ENCODE data around the gene ZNF326.
"Not testable (repeated sequence)": the region's sequence is repeated elsewhere in the genome, so short reads cannot be mapped to it uniquely, and the experiment has no call there.

The ZNF326 gene

DNA sequence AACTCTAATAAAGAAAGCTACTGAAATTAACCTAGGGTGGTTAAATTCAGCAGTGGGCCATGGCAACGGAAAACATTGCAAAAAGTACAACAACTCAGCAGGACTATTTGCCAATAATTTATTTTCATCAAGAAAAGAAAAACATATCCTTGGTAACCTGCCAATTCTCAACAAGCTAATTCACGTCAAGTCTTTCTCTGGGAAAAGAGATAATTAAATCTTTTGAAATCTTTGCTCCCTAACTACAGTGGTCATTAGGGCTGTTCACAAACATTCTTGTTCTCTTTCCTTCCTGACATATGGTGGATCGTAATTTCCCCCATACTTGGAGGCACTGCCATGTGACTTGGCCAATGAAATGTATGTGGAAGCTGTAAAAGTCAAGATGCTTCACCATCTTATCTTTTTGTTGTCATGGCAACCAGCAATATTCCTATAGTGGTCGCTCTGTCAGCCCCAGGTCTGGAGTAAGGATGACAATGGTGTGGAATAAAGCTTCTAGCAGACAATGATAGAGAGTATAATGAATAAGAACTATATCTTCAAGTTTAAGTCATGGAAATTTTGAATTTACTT is 29.6 kb upstream of the ZNF326 start:
- DNase-seq (ENCODE audit: low read depth in 2 of 3, low spot score in 2 of 3) = no peak

DNA sequence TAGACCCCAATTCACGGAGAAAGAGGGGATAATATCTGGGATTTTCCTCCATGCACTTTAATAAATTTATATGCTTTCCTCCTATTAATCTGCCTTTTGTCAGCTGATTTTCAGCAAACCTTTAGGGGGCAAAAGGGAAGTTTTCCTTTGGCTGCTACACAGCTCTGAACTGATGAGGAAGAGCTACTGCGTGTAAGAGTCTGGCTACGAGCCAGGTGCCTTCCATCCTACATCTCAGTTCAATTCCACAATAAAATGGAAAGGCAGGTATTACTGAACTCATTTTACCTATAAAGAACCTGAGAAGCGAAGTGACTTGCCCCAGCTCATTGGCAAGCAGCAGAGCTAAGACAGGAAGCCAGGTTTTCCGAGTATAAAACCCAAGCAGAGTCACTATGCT is 28.3 kb upstream of the ZNF326 start:
- no peak for DNase-seq (ENCODE audit: low read depth in 2 of 3, low spot score in 2 of 3)

DNA sequence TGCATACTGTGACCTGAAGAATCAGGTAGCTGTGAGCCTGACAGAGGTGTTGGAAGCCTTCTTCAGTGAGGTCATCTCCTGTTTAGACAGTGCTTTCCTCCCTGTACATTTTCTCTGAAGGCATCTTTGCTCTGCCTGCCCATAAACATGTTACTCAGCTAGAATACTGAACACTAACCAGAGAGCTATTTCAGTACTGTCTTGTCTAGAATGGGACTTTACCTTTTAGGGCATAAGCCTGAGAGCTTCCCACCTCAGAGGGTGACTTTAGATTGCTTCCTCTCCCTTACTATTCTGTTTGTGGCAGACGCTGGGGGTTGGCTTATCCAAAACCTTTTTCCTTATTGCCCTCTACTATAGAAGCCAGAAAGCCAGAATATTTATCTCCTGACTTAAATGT is 23.3 kb upstream of the ZNF326 start:
- no peak for DNase-seq (ENCODE audit: low read depth in 2 of 3, low spot score in 2 of 3)

DNA sequence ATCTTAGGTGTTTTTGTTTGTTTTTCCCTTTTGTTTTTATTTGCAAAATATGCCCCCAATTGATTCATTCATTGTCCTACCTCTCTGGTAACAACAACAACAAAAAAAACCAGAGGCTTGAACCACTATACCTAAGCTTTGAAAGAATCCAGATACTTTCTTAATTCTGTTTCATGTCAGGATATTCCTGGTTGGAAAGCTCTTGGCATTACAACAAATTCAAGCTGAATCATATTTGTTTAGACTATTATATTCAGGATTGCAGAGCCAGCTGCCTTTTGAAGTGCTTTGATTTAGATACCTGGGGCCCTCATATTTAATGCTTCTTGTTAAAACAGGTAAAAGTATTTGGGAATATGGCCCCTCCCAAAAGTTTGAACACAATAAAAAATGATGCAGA is 22.9 kb upstream of the ZNF326 start:
- no peak for DNase-seq (ENCODE audit: low read depth in 2 of 3, low spot score in 2 of 3)

DNA sequence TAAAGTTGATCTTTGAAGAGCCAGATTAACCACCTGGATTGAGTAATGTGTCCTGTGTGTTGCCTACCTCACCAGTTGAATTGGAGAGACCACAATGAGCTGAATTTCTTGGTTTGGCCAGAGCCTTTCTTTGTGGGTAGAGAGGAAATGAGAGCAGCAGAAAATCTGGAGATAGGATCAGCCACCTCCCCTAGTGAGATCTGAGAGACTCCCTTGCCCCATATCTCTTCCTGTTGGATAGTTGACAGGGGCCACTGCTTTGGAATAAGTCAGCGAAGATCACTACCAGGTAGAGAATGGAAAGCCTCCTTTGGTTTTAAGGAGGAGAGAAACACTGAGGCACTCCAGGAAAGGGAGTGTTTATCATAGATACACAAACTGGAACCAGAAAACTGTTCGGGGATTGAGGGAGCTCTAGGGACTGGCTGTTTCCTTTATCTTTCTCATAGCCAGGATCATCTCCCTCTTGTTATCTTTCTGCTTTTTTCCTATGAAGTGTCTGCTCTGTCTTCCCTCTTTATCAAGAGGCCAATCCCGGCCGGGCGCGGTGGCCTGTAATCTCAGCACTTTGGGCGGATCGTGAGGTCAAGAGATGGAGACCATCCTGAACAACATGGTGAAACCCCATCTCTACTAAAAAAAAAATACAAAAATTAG is 21.3 kb upstream of the ZNF326 start:
- no peak for DNase-seq (ENCODE audit: low read depth in 2 of 3, low spot score in 2 of 3)

DNA sequence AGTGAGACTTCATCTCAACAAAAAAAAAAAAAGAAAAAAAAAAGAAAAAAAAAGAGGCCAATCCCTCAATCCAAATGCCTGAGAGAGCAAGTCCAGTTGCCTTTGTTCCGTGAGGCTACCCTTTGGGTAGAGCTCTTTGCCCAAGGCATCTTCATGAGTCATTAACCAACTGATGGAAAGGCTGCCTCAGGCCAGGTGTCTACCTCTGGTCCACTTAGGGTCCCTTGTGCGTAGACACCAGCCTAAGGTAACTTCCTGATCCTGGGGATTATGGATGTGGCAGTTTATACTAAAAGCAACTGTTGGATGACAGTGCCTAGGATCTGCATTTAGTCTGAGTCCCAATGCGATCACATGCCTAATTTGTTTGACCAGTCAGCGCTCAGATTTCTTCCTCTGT is 20.7 kb upstream of the ZNF326 start:
- DNase-seq (ENCODE audit: low read depth in 2 of 3, low spot score in 2 of 3) = no peak

DNA sequence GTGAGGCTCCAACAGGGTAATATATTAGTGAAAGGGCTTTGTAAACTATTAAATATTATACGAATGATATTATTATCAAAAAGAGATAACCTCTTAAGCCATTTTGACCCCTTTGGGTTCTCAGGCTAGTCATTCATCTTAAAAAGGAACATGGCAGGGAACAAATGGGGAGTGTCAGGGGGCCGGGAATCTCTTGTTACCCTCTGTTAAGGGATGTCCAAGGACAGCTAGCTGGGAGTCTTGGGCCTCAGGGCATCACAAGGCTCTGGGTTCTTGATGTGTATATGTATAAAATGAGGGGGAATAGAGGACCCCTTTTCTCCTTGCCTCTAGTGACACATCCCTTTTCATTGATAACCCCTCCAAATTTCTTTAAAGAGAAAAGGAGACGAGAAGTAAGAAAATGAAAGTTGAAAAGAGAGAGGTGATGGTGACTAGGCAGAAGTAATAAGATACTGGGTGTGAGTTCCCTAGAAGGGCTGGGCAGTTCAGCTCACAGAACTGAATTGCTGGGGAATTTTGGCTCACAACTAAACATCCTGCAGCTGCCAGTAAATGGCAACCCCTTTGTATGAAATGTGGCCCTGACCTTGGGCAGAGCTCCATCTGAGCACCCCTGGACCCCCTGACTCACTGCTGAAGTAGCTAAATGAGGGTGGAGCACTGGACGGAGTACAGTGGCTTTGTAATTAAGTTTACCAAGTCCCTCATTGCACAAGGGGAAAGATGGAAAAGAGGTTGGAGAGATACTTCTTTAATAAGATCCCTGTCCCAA is 20.0 kb upstream of the ZNF326 start:
- no peak for DNase-seq (ENCODE audit: low read depth in 2 of 3, low spot score in 2 of 3)

DNA sequence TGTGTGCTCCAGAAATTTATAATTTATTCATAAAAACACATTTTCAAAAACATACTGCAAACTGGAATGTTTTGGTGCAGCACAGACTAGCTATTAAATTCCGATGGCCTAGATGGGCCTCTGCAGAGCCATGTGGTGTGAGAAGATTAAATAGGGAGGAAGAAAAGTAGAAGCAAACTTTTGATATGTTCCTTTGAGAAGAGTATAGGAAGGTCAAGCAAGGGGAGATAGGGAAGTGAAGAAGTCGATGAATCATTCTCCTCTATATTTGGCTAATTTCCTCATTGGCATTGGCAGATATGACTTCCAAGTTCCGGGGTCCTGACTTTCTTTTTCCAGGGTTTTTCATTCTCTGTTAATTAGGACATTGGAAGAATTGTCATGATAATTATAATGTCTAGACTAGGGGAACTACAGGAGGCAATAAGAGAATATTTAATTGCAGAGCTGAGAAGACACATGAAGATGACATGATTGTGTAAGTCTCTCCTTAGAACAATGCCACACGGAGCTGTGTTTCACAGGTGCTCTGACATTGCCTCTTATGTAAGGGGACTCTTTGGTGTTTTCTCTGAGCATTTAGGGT is 19.3 kb upstream of the ZNF326 start:
- no peak for DNase-seq (ENCODE audit: low read depth in 2 of 3, low spot score in 2 of 3)

DNA sequence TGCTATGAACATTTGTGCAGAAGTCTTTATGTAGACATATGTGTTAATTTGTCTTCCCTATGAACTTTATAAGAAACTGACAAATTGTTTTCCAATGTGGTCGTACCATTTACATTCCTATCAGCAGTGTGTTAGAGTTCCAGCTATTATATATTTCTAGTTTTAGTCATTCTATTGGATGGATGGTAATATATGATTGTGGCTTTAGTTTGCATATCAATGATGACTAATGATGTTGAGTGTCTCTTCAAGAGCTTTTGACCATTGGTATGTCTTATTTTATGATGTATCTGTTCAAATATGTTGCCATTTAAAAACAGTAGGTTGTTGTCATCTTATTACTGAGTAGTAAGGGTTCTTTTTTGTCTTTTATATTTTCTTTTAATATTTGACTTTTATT is 16.2 kb upstream of the ZNF326 start:
- DNase-seq (ENCODE audit: low read depth in 2 of 3, low spot score in 2 of 3) = no peak

DNA sequence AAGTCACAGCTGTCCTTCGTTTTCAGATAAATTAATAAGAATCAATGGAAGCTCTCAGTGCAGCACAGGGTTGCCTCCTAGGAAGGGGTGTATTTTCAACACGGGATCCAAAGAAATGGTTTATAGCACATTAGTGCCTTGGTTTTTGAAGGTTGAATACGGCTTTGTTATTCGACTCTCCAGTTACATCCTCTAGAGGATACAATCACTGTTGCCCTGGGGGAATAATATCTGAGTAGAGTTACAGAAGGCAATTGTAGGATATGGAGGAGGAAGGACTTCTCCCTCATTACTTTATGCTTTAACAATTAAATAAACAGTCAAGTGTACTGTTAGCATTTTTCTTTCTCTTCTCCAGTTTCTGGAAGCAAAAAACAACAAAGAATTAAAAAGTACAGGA is 14.3 kb upstream of the ZNF326 start:
- DNase-seq (ENCODE audit: low read depth in 2 of 3, low spot score in 2 of 3) = no peak

DNA sequence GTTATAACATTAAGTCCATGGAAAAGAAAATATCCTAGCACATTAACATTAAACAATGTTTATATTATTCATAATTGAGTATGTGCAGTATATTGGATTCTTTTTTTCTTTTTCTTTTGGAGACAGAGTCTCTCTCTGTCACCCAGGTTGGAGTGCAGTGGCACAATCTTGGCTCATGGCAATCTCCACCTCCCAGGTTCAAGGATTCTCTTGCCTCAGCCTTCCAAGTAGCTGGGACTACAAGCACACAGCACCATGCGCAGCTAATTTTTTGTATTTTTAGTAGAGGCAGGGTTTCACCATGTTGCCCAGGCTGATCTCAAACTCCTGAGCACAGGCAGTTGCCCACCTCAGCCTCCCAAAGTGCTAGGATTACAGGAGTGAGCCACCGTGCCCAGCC is 12.1 kb upstream of the ZNF326 start:
- not testable (repeated sequence) for DNase-seq (ENCODE audit: low read depth in 2 of 3, low spot score in 2 of 3)

DNA sequence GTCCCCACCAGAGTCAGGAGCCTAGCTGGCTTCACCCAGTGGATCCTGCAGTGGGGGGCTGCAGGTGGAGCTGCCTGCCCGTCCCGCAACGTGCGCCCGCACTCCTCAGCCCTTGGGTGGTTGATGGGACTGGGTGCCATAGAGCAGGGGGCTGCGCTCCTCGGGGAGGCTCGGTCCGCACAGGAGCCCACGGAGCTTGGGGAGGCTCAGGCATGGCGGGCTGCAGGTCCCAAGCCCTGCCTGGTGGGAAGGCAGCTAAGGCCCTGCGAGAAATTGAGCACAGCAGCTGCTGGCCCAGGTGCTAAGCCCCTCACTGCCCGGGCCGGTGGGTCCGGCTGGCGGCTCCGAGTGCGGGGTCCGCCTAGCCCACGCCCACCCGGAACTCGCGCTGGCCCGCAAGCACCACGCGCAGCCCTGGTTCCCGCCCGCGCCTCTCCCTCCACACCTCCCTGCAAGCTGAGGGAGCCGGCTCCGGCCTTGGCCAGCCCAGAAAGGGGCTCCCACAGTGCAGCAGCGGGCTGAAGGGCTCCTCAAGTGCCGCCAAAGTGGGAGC is 10.3 kb upstream of the ZNF326 start:
- not testable (repeated sequence) for DNase-seq (ENCODE audit: low read depth in 2 of 3, low spot score in 2 of 3)

DNA sequence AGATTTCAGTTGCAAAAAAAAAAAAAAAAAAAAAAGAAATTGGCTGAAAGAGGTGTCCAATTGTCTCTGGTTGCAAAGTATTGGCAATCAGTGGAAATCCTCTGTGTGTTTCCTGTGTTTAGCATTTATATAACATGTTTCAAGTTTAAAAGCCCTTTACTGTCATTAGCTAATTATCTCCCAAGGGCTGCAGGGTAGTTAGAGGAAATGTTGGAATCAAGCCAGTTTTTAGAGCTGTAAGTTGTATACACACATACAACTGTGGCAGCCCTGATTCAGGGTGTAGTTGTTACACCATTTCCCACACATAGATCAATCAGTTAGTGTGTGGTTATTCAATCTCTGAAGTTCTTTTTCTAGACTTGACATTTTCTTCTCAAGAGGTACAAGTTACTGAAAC is 8.9 kb upstream of the ZNF326 start:
- no peak for DNase-seq (ENCODE audit: low read depth in 2 of 3, low spot score in 2 of 3)

DNA sequence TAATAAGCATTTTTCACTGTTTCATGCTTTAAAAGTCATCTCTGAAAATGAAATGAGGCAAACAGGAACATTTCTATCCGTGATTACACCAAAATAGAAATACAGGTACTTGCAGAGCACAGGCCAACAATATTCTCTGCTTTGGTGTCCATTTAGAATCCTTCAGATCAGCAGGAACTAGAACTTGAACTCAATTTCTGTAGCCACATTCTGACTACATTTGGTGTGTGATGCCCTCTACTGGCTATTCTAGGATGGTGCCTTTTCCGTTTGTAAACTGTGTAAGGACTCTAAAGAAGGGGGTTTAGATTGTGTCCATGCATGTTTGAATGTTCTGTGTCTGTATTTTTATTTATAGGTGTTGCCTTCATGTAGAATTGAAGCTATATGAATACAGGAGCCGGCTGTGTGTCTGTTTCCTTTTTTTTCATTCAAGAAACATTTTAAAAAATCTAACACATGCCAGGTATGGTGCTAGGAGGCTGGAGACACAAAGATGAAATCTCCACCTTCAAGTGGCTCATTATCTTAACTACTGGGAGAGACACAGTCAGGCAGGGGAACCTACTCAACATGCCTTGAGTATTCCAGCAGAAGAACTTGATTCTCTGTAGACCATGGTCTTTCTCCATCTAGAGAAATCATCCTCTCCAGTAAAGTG is 7.6 kb upstream of the ZNF326 start:
- DNase-seq (ENCODE audit: low read depth in 2 of 3, low spot score in 2 of 3) = no peak

DNA sequence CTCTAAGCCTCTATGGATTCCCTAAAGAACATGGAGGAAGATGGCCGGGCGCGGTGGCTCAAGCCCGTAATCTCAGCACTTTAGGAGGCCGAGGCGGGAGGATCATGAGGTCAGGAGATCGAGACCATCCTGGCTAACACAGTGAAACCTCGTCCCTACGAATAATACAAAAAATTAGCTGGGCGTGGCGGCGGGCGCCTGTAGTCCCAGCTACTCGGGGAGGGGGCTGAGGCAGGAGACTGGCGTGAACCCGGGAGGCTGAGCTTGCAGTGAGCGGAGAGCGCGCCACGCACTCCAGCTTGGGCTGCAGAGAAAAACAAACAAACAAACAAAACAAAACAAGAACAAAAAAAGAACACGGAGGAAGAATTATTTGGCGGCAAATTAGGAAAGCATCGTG is 5.8 kb upstream of the ZNF326 start:
- DNase-seq (ENCODE audit: low read depth in 2 of 3, low spot score in 2 of 3) = no peak

DNA sequence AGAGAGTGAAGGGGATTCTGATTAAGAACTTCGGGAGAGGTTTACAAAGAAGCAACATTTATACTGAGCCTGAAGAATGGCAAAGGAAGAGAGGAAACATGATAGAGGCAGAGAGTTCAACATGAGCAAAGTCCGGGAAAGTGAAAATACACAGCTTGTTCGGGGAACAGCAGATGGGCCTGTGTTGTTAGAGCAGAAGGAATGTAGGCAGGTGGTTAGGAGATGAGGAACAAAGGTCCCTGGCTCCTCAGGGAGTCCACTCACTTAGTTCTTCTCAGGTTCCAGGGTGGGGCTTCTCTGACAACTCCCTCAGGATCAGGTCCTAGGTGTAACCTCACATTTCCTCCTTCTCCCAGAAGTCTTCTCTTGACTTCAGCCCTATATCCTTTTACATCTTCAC is 5.1 kb upstream of the ZNF326 start:
- no peak for DNase-seq (ENCODE audit: low read depth in 2 of 3, low spot score in 2 of 3)

DNA sequence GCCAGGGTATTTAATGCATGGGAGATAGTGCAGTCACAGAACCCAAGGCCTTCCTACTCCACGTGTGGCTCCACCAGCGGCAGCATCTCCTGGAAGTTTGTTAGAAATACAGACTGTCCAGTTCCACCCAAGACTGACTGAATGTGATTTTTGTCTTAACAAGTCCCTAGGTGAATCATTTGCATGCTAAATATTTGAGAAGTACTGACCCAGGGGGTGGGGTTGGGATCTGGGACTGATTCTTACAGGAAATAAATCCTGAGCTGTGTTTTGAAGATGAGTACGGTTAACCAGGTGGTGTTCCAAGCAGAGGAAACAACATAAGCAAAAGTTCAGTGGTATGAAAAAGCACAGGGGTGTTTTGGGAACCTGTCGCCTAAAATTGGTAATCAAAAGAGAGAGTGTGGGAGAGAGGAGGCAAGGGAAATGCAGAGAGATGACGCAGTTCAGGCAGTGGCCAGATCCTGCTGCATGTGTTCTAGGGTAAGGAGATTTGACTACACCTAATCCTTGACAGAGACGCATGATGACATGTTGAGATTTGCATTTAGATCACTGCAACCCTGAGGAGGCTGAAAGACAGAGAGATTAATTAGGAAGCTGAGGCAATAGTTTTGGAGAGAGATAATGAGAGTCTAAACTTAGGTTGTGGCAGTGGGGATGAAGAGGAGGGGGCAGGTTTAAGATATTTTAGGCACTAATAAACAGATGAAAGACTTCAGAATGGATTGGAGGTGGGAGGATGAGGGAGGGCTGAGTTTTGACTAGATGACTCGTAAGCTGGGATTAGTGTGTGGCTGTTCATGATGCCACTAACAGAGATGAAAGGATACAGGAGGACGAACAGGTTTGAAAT is 3.7 kb upstream of the ZNF326 start:
- DNase-seq (ENCODE audit: low read depth in 2 of 3, low spot score in 2 of 3) = no peak

DNA sequence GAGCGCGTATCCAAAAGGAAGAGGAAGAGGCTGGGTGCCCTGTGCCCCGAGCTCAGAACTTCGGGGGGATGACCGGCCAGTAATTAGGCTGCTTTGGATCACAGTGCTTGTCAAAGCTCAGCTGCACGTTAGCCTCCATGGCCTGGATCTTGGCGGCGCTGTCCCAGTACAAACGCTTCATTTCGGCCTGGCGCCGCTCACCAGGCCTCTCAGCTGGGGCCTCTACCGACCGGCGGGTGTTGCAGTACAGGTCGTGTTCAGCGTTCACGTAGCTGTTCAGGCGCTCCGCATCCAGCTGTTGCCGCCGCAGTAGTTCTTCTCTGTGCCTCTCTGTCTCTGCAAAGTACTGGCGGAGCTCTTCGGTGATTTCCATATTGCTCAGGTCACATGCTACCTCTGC is 1.4 kb upstream of the ZNF326 start:
- DNase-seq (ENCODE audit: low read depth in 2 of 3, low spot score in 2 of 3) = no peak

DNA sequence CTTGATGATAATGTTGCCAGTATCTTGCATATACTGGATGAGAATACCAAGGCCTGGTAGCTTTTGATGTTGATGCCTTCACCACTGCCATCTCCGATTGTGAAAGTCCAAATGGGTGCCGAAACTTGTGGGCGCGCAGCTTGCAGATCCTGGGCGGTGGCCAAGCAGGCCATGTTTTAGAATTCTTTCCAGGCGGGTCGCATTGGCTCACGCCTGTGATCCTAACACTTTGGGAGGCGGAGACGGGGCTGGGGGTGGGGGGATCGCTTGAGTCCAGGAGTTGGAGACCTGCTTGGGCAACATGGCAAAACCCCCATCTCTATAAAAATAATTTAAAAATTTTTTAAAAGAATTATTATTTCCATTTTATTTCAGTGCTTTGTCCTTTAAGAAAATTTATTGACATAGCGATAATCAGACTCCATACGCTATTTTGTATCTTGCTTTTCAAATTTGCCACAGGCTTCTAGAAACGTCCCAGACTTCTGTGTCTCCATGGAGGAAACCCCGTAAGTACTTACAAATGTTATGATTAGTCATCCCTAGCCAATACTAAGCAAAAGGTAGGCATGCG is 592 bp upstream of the ZNF326 start:
- DNase-seq (ENCODE audit: low read depth in 2 of 3, low spot score in 2 of 3) = no peak
